ENCODE data around the gene DSCAML1. TPM values are rescaled to one million over a fixed set of nuclear protein-coding genes. Genes with fewer than 3 reads are reported as not detected.
"Not testable (repeated sequence)": the region's sequence is repeated elsewhere in the genome, so short reads cannot be mapped to it uniquely, and the experiment has no call there.

Gene DSCAML1
- total and polyA plus RNA-seq, 2 donors: 0.32 to 0.47 TPM

GRCh38 chr11:117412176-117412575 is 384.8 kb downstream of the DSCAML1 start:
- DNase-seq (ENCODE audit: low read depth in 6 of 9, low spot score in 9 of 9): no peak
- no peaks in the 10 kb centered on the region for H3K9me3 ChIP-seq (ENCODE audit: control insufficient read depth in 2 of 2, insufficient read depth in 1 of 2, low read length in 1 of 2)
- H3K27ac ChIP-seq (ENCODE audit: low read depth in 1 of 2, low read length in 1 of 2): no peak overlapping the region
- H3K4me1 ChIP-seq (ENCODE audit: control insufficient read depth in 2 of 2, insufficient read depth in 2 of 2, low read length in 2 of 2): no peaks in the 10 kb centered on the region
- WGBS: 88% methylated on average over 10 of the region's 10 CpGs
- H3K36me3 ChIP-seq (ENCODE audit: control insufficient read depth in 2 of 2, insufficient read depth in 2 of 2, low read length in 1 of 2): peaks cover 0 to 24% of the 10 kb centered on the region in 2 donors
- H3K4me3 ChIP-seq (ENCODE audit: low read length in 2 of 2): no peak overlapping the region
- no peaks in the 10 kb centered on the region for H3K27me3 ChIP-seq (ENCODE audit: control insufficient read depth in 2 of 2, insufficient read depth in 1 of 2, low read length in 1 of 2)

GRCh38 chr11:117411736-117412135 is 385.3 kb downstream of the DSCAML1 start:
- 87% methylated on average over 10 of the region's 10 CpGs for WGBS
- H3K36me3 ChIP-seq (ENCODE audit: control insufficient read depth in 2 of 2, insufficient read depth in 2 of 2, low read length in 1 of 2): peaks cover 0 to 24% of the 10 kb centered on the region in 2 donors

GRCh38 chr11:117410861-117411710 is 385.9 kb downstream of the DSCAML1 start:
- DNase-seq (ENCODE audit: low read depth in 6 of 9, low spot score in 9 of 9): no peak
- Histone ChIP-seq H3K27me3 (ENCODE audit: control insufficient read depth in 2 of 2, insufficient read depth in 1 of 2, low read length in 1 of 2) (no peaks in the 10 kb centered on the region), H3K4me3 (ENCODE audit: low read length in 2 of 2) (no peak overlapping the region), H3K36me3 (ENCODE audit: control insufficient read depth in 2 of 2, insufficient read depth in 2 of 2, low read length in 1 of 2) (peaks cover 0 to 24% of the 10 kb centered on the region in 2 donors), H3K9me3 (ENCODE audit: control insufficient read depth in 2 of 2, insufficient read depth in 1 of 2, low read length in 1 of 2) (no peaks in the 10 kb centered on the region), H3K4me1 (ENCODE audit: control insufficient read depth in 2 of 2, insufficient read depth in 2 of 2, low read length in 2 of 2) (no peaks in the 10 kb centered on the region), H3K27ac (ENCODE audit: low read depth in 1 of 2, low read length in 1 of 2) (no peak overlapping the region)
- 96% methylated on average over 14 of the region's 14 CpGs for WGBS

More at GRCh38 chr11:117411736-117412135, 385.3 kb downstream of the DSCAML1 start:
- no peak overlapping the region for H3K4me3 ChIP-seq (ENCODE audit: low read length in 2 of 2)
- DNase-seq (ENCODE audit: low read depth in 6 of 9, low spot score in 9 of 9): no peak
- no peaks in the 10 kb centered on the region for H3K27me3 ChIP-seq (ENCODE audit: control insufficient read depth in 2 of 2, insufficient read depth in 1 of 2, low read length in 1 of 2)
- no peaks in the 10 kb centered on the region for H3K9me3 ChIP-seq (ENCODE audit: control insufficient read depth in 2 of 2, insufficient read depth in 1 of 2, low read length in 1 of 2)
- no peak overlapping the region for H3K27ac ChIP-seq (ENCODE audit: low read depth in 1 of 2, low read length in 1 of 2)
- H3K4me1 ChIP-seq (ENCODE audit: control insufficient read depth in 2 of 2, insufficient read depth in 2 of 2, low read length in 2 of 2): no peaks in the 10 kb centered on the region

GRCh38 chr11:117410238-117410637 is 386.8 kb downstream of the DSCAML1 start:
- peaks cover under 1 to 24% of the 10 kb centered on the region in 2 donors for H3K36me3 ChIP-seq (ENCODE audit: control insufficient read depth in 2 of 2, insufficient read depth in 2 of 2, low read length in 1 of 2)

GRCh38 chr11:117409511-117409910 is 387.5 kb downstream of the DSCAML1 start:
- Histone ChIP-seq H3K27ac (ENCODE audit: low read depth in 1 of 2, low read length in 1 of 2) (no peak overlapping the region), H3K4me1 (ENCODE audit: control insufficient read depth in 2 of 2, insufficient read depth in 2 of 2, low read length in 2 of 2) (no peaks in the 10 kb centered on the region), H3K36me3 (ENCODE audit: control insufficient read depth in 2 of 2, insufficient read depth in 2 of 2, low read length in 1 of 2) (peaks cover 5 to 29% of the 10 kb centered on the region in 2 donors), H3K27me3 (ENCODE audit: control insufficient read depth in 2 of 2, insufficient read depth in 1 of 2, low read length in 1 of 2) (no peaks in the 10 kb centered on the region), H3K9me3 (ENCODE audit: control insufficient read depth in 2 of 2, insufficient read depth in 1 of 2, low read length in 1 of 2) (peaks cover 3 to 9% of the 10 kb centered on the region in 2 donors), H3K4me3 (ENCODE audit: low read length in 2 of 2) (no peak overlapping the region)
- no peak for DNase-seq (ENCODE audit: low read depth in 6 of 9, low spot score in 9 of 9)
- 98% methylated on average over 12 of the region's 12 CpGs for WGBS

More at GRCh38 chr11:117410238-117410637, 386.8 kb downstream of the DSCAML1 start:
- WGBS: 98% methylated on average over 1 of the region's 1 CpG
- DNase-seq (ENCODE audit: low read depth in 6 of 9, low spot score in 9 of 9): no peak
- peaks cover 1 to 3% of the 10 kb centered on the region in 2 donors for H3K9me3 ChIP-seq (ENCODE audit: control insufficient read depth in 2 of 2, insufficient read depth in 1 of 2, low read length in 1 of 2)
- no peak overlapping the region for H3K4me3 ChIP-seq (ENCODE audit: low read length in 2 of 2)
- H3K4me1 ChIP-seq (ENCODE audit: control insufficient read depth in 2 of 2, insufficient read depth in 2 of 2, low read length in 2 of 2): no peaks in the 10 kb centered on the region
- H3K27me3 ChIP-seq (ENCODE audit: control insufficient read depth in 2 of 2, insufficient read depth in 1 of 2, low read length in 1 of 2): no peaks in the 10 kb centered on the region
- H3K27ac ChIP-seq (ENCODE audit: low read depth in 1 of 2, low read length in 1 of 2): no peak overlapping the region

GRCh38 chr11:117408356-117408755 is 388.7 kb downstream of the DSCAML1 start:
- Histone ChIP-seq H3K27me3 (ENCODE audit: control insufficient read depth in 2 of 2, insufficient read depth in 1 of 2, low read length in 1 of 2) (no peaks in the 10 kb centered on the region), H3K9me3 (ENCODE audit: control insufficient read depth in 2 of 2, insufficient read depth in 1 of 2, low read length in 1 of 2) (peaks cover 3 to 9% of the 10 kb centered on the region in 2 donors), H3K27ac (ENCODE audit: low read depth in 1 of 2, low read length in 1 of 2) (no peak overlapping the region), H3K4me1 (ENCODE audit: control insufficient read depth in 2 of 2, insufficient read depth in 2 of 2, low read length in 2 of 2) (no peaks in the 10 kb centered on the region), H3K4me3 (ENCODE audit: low read length in 2 of 2) (no peak overlapping the region), H3K36me3 (ENCODE audit: control insufficient read depth in 2 of 2, insufficient read depth in 2 of 2, low read length in 1 of 2) (peaks cover 5 to 31% of the 10 kb centered on the region in 2 donors)
- WGBS: 99% methylated on average over 3 of the region's 3 CpGs
- no peak for DNase-seq (ENCODE audit: low read depth in 6 of 9, low spot score in 9 of 9)

- peaks cover 5 to 31% of the 10 kb centered on the region in 2 donors for H3K36me3 ChIP-seq (ENCODE audit: control insufficient read depth in 2 of 2, insufficient read depth in 2 of 2, low read length in 1 of 2)
- 97% methylated on average over 6 of the region's 6 CpGs for WGBS
- no peak for DNase-seq (ENCODE audit: low read depth in 6 of 9, low spot score in 9 of 9)
- peaks cover 3 to 9% of the 10 kb centered on the region in 2 donors for H3K9me3 ChIP-seq (ENCODE audit: control insufficient read depth in 2 of 2, insufficient read depth in 1 of 2, low read length in 1 of 2)
- no peaks in the 10 kb centered on the region for H3K4me1 ChIP-seq (ENCODE audit: control insufficient read depth in 2 of 2, insufficient read depth in 2 of 2, low read length in 2 of 2)
- no peak overlapping the region for H3K4me3 ChIP-seq (ENCODE audit: low read length in 2 of 2)
- H3K27ac ChIP-seq (ENCODE audit: low read depth in 1 of 2, low read length in 1 of 2): no peak overlapping the region
- no peaks in the 10 kb centered on the region for H3K27me3 ChIP-seq (ENCODE audit: control insufficient read depth in 2 of 2, insufficient read depth in 1 of 2, low read length in 1 of 2)
Measured at GRCh38 chr11:117407016-117407415, 390.0 kb downstream of the DSCAML1 start.

GRCh38 chr11:117405898-117406297 is 391.1 kb downstream of the DSCAML1 start:
- H3K36me3 ChIP-seq (ENCODE audit: control insufficient read depth in 2 of 2, insufficient read depth in 2 of 2, low read length in 1 of 2): peaks cover 5 to 31% of the 10 kb centered on the region in 2 donors
- WGBS: 97% methylated on average over 2 of the region's 2 CpGs

GRCh38 chr11:117399100-117399840 is 397.7 kb downstream of the DSCAML1 start:
- H3K36me3 ChIP-seq (ENCODE audit: control insufficient read depth in 2 of 2, insufficient read depth in 2 of 2, low read length in 1 of 2): peaks cover 8 to 31% of the 10 kb centered on the region in 2 donors
- H3K4me1 ChIP-seq (ENCODE audit: control insufficient read depth in 2 of 2, insufficient read depth in 2 of 2, low read length in 2 of 2); DNase-seq (ENCODE audit: low read depth in 6 of 9, low spot score in 9 of 9); H3K4me3 ChIP-seq (ENCODE audit: low read length in 2 of 2); H3K27ac ChIP-seq (ENCODE audit: low read depth in 1 of 2, low read length in 1 of 2); H3K27me3 ChIP-seq (ENCODE audit: control insufficient read depth in 2 of 2, insufficient read depth in 1 of 2, low read length in 1 of 2); H3K9me3 ChIP-seq (ENCODE audit: control insufficient read depth in 2 of 2, insufficient read depth in 1 of 2, low read length in 1 of 2): not testable (repeated sequence)
- WGBS: 90% methylated on average over 2 of the region's 2 CpGs

More at GRCh38 chr11:117405898-117406297, 391.1 kb downstream of the DSCAML1 start:
- not testable (repeated sequence) for H3K4me3 ChIP-seq (ENCODE audit: low read length in 2 of 2); H3K4me1 ChIP-seq (ENCODE audit: control insufficient read depth in 2 of 2, insufficient read depth in 2 of 2, low read length in 2 of 2); H3K27me3 ChIP-seq (ENCODE audit: control insufficient read depth in 2 of 2, insufficient read depth in 1 of 2, low read length in 1 of 2); H3K27ac ChIP-seq (ENCODE audit: low read depth in 1 of 2, low read length in 1 of 2); DNase-seq (ENCODE audit: low read depth in 6 of 9, low spot score in 9 of 9); H3K9me3 ChIP-seq (ENCODE audit: control insufficient read depth in 2 of 2, insufficient read depth in 1 of 2, low read length in 1 of 2)

All from thymus (tissue), 11 donors.